Activated CD8-positive, alpha-beta memory T cell treated with anti-CD3 and anti-CD28 coated beads, Interleukin-2, amount 50 U/mL, for 4 hours (primary cell): ENCODE data around the gene TARBP2.

Source experiments
- DNase-seq: peaks from one replicate; pipeline ENCODE4 v3.0.0-alpha.2; 2020

TARBP2 gene

DNA sequence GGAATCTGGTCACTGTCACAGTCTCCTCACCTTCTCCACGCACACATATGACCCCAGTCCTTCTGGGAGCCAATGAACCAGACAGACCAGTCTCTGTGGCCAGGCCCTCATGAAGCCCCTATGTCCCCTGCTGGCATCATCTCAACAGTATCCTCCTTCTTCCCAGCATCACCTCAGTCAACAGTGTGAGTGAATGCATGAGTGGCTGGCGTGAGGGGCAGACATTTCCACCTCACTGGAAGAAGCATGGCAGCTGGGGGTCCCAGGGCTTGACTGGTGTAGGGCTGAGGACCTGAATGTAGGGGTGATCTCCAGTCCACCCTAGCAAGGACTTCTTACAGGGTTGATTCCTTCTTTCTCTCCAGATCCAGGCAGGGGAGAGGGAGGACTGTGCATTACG is 3.6 kb upstream of the TARBP2 start:
- DNase-seq: no peak

GRCh38 chr12:53498235-53498630 is 2.9 kb upstream of the TARBP2 start:
- DNase-seq: no peak

DNA sequence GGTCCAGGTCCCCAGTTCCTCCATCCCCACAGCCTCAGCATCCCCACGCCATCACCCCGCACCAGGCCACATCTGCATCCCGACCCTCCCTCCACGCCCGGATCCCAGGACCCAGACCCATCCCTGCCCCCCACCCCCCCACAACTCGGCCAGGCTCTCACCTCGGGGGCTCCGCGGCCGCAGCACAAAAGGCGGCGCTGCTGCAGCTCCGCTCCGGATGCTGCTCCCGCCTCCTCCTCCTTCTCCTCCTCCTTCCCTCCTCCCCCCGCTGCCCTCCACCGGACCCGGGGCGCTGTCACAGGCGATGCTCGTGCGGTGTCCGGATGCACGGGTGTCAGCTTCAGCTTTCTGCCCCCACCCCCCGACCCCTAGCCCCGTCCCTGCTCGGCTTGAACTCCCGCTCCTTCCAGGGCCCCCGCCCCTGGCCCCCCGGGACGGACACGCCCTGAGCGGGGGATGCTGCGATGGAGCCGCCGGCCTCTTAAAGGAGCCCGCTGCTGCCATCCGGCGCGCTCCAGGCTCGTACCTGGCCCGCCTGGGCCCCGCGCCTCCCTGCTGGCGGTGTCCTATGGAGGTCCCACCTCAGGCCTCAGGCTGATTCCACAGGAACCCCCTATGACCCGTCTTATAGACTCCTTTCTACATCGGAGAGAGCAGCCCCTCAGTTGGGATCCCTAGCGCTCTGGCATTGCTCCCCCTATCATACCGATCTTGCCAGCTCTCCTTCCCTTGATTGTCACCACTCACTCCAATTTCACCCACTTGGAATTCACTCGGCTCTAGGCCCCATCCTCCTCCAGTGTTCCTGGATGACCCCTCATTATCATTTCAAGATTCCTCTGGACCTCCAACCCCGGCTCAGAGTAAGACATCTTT is 1.6 kb upstream of the TARBP2 start, which contains the start of gene MAP3K12:
MAP3K12 (minus strand) TSS at position 193 of the 876 bp plus-strand sequence. CDS start 12,067 bp downstream, outside the sequence.
- DNase-seq: peak; percentile 52

- no peak for DNase-seq
Observed at GRCh38 chr12:53500142-53500775, 824 bp upstream of the TARBP2 start.

- DNase-seq: no peak
Observed at GRCh38 chr12:53501615-53502181, 615 bp downstream of the TARBP2 start.

- DNase-seq: no peak
Observed at GRCh38 chr12:53502331-53502730, 1.2 kb downstream of the TARBP2 start.

DNA sequence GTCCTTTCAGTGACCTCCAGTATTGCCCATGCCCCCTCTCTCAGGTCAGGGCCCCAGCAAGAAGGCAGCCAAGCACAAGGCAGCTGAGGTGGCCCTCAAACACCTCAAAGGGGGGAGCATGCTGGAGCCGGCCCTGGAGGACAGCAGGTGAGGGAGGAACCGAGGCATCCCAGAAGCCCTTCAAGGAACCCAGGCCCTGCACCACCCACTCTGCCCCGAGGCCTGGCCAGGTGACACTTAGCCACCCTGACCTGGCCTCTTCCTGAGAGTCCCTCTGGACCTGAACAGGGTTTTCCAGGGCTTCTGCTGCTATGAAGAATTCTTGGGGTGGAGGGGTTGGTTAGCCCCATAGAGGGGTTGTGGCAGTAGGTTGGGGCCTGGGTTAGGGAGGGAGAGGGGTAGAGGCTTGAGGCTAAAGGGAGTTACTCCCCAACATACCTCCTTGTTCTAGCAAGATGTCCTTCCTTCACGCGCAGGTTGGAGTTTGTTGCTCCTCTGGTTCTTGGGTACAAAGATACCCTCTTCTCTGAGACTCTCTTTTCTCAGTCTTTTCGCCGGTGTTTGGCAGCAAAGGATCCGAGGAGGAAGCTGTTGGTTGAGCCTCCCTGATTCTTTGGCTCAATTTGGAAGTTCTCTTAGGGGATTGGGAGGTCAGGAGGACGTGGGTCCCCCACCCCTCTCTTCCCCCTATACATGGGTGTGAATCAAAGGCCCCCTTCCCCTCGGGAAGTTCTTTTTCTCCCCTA is 2.1 kb downstream of the TARBP2 start:
- DNase-seq: no peak

DNA sequence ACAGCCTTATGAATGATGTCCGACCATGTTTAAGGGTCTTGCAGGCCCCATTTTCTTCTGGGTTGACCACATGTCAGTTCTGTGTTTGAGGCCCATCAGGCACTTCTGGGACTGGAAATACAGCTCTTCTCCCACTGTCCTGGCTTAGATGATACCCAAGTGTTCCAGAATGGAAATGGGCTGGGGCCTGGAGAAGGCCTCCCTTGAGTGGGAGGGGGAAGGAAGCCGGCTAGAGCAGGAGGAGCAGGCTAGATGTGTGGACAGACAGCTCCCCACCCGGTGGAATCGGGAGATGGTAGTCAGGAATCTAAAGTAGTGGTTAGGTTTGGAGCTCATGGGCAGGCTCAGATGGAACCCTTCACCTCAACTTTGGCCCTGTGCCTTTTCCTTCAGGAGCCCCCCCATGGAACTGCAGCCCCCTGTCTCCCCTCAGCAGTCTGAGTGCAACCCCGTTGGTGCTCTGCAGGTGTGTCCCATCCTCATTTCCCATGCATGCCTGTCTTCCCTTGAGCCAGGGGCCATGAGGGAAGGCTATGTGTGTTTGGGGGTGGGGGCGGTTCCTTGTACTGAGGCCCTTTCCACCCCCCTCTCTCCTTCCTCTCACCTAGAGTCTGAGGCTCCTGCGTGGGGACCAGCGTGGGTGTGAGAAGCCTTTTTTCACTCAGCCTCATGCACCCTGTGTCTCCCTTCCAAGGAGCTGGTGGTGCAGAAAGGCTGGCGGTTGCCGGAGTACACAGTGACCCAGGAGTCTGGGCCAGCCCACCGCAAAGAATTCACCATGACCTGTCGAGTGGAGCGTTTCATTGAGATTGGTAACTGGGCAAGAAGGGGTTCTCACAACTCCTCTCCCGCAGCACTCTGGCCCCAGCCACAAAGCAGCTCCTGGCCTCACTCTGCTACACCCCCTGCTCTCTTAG is 3.2 kb downstream of the TARBP2 start:
- DNase-seq: no peak

DNA sequence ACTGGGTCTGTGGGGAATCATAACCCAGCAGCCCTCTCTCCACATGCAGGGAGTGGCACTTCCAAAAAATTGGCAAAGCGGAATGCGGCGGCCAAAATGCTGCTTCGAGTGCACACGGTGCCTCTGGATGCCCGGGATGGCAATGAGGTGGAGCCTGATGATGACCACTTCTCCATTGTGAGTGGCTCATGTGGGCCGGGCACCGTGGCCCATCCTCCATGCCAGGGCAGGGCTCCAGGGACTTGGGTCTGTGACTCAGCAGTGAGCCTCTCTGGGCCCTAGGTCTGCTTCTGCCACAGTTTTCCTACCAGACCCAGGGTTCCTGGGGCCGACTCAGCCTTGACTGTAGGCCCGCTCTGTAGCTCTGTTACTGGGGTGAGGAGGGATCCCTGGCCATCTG is 4.0 kb downstream of the TARBP2 start:
- DNase-seq: no peak

DNA sequence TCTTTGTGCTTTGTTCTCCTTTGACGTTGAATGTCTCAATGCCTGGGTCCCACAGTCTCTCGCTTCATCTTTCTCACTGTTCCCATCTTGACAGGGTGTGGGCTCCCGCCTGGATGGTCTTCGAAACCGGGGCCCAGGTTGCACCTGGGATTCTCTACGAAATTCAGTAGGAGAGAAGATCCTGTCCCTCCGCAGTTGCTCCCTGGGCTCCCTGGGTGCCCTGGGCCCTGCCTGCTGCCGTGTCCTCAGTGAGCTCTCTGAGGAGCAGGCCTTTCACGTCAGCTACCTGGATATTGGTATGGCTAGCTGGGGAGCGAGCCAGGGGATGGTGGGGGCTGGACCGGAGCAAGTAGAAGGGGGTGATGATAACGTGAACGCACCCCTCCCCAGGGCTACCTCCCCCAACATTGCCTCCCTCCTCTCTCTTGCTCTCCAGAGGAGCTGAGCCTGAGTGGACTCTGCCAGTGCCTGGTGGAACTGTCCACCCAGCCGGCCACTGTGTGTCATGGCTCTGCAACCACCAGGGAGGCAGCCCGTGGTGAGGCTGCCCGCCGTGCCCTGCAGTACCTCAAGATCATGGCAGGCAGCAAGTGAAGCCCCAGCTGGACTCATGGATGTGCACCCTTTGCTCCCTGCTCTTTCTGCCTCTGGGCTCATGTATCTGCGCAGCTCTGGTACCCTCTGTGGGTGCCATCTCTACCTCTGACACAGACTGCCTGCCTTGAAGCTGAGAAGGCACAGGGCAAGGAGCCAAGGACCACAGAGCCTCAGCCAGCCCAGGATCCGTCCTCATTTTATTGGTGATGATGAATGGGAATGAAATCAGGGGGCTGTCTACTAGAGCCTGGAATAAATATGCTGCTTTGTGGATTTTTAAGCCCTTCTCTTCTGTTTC is 4.7 kb downstream of the TARBP2 start:
- no peak for DNase-seq

GRCh38 chr12:53506450-53506785 is 5.3 kb downstream of the TARBP2 start:
- DNase-seq: no peak

GRCh38 chr12:53506881-53507602 is 6.0 kb downstream of the TARBP2 start, which contains the start of gene NPFF:
NPFF (minus strand) TSS chr12:53507484; CDS start chr12:53507474, 10 bp downstream.
- no peak for DNase-seq

DNA sequence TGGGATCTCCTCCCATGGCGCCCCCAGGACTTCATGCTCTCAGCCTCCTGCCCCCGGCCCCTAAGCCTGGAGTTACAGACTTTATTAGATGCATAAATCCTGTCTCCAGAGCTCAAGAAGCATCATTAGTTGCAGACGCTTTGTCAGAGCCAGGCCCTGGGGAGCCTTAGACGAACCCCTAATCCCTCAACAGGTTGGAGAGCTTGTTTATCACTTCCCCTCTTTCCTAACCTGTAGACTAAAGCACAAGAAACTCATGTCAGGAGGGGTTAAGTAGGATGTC is 6.5 kb downstream of the TARBP2 start:
- no peak for DNase-seq

GRCh38 chr12:53508534-53509170 is 7.6 kb downstream of the TARBP2 start:
- peak; percentile 83 for DNase-seq

DNA sequence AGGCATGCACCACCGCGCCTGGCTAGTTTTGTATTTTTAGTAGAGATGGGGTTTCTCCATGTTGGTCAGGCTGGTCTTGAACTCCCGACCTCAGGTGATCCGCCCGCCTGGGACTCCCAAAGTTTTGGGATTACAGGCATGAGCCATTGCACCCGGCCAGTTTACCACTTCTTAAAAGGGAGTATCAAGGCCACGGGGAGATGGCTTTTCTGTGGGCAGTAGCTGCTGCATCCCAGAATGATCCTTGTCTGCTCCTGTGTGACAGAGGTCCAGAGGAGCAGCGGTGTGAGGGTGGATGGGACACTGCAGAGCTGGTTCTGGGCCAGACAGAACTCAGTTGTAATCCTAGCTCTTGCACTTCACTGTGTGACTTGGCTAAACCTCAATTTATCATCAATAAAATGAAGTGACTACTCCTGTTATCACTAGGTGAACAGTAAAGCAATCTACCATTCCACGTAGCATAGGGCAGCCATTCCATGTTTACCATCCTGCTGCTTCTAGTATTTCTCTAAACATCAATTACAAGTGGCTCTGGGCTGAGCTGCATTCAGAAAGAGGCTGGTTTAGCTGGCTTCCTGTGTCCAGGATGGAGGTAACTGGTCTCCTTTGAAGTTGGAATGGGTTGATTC is 9.2 kb downstream of the TARBP2 start:
- DNase-seq: no peak

- no peak for DNase-seq
Observed at GRCh38 chr12:53513712-53514410, 12.8 kb downstream of the TARBP2 start.

GRCh38 chr12:53514628-53515290 is 13.7 kb downstream of the TARBP2 start:
- DNase-seq: no peak

DNA sequence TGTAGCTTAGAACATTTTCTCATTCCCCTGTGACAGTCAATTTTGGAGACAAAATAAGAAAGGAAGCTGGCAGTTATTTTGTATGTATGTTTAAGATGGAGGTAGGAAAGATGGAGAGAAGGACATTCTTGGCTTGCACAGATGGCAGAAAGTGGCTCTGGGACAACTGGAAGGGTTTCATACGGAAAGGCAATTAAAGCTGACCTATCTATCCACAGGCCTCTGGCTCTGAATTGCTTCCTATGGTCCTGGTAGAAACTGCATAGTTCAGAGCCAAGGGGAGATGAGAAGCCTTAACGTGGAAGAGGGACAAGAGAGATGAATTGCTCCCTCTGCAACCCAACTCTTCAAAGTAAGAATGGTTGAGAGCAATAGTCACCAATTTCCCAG is 14.2 kb downstream of the TARBP2 start:
- no peak for DNase-seq
